ENCODE measurements around the gene DHX30.
"Not testable (repeated sequence)": the region's sequence is repeated elsewhere in the genome, so short reads cannot be mapped to it uniquely, and the experiment has no call there.

DHX30 gene

GRCh38 chr3:47802734-47803479, at the start of gene DHX30:
Gene DHX30, plus strand, starts transcription at chr3:47803138. Its CDS starts 7,546 bp downstream, at chr3:47810684.
- peak; percentile 62 for DNase-seq (ENCODE audit: low read depth)

GRCh38 chr3:47758261-47759025, 44.5 kb upstream of the DHX30 start:
- no peak for DNase-seq (ENCODE audit: low read depth)

- not testable (repeated sequence) for DNase-seq (ENCODE audit: low read depth)
Measured at GRCh38 chr3:47760207-47760606, 42.7 kb upstream of the DHX30 start.

GRCh38 chr3:47761046-47761445, 41.9 kb upstream of the DHX30 start:
- no peak for DNase-seq (ENCODE audit: low read depth)

GRCh38 chr3:47762233-47762632, 40.7 kb upstream of the DHX30 start:
- DNase-seq (ENCODE audit: low read depth), result no peak

DNA sequence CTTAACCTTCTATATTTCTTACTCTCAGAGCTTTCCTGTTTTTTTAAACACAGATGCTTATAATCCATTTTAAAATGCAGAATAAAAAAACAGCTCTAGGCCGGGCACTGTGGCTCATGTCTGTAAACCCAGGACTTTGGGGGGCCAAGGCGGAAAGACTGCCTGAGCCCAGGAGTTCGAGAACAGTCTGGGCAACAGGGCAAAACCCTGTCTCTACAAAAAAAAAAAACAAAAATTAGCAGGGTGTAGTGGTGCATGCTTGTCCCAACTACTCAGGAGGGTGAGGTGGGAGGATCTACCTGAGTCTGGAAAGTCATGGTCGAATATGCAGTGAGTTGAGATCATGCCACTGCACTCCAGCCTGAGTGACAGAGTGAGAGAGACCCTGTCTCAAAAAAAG, 36.8 kb upstream of the DHX30 start:
- DNase-seq (ENCODE audit: low read depth), result no peak

DNA sequence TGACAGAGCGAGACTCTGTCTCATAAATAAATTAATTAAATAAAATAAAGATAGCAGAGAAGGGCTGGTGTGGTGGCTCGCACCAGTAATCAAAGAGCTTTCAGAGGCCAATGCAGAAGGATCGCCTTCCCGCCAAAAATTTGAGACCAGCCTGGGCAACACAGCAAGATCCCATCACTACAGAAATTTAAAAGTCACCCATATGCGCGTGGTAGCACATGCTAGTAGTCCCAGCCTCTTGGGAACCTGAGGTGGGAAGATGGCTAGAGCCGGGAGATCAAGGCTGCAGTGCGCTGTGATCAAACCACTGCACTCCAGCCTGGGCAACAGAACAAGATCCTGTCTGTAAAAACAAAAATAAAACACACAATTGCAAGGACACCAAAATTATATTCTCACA, 30.9 kb upstream of the DHX30 start:
- DNase-seq (ENCODE audit: low read depth), result no peak

GRCh38 chr3:47772788-47773187, 30.1 kb upstream of the DHX30 start:
- no peak for DNase-seq (ENCODE audit: low read depth)

- no peak for DNase-seq (ENCODE audit: low read depth)
Measured at GRCh38 chr3:47778746-47779145, 24.2 kb upstream of the DHX30 start.

DNA sequence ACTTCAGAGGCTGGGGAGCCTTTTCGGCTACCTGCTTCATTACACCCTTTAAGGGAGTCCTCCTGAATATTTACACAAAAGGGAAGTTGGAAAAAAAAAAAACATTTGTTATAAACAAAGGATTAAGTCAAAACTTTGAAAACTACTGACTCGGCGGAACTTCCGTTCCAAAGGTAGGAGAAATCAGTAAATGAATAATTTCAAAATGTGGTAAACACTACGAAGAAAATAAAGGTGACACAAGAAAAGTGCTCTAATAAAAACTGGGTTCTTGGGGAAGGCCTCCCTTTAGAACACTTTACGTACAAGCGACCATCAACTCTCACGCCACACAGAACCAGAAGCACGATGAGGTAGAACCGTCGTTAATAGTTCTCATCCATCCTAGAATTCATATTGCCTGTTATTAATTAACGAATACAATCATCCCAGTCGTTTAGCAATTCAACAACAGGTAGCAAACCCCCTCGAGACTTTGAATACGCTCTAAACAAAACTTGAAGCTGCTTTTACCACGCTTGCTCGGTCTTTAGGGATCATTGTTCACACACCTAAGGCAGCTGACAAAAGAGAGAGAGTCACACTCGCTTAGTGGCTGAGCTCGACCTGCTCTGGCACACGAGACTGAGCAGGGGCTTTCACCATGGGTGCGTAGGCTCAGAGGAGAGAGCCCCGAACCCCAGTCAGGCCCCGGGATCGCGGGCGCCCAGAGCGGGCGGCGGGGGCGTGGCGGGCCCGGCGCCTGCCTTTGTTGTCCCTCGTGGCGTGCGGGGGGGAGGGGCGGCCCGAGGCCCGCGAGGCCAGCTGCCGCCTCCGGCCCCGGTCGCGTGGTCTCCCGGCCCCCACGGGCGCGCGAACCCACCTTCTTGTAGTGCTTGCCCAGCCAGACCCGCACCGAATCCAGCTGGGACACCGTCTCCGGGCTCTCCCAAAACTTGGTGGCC, 21.9 kb upstream of the DHX30 start:
- no peak for DNase-seq (ENCODE audit: low read depth)

DNA sequence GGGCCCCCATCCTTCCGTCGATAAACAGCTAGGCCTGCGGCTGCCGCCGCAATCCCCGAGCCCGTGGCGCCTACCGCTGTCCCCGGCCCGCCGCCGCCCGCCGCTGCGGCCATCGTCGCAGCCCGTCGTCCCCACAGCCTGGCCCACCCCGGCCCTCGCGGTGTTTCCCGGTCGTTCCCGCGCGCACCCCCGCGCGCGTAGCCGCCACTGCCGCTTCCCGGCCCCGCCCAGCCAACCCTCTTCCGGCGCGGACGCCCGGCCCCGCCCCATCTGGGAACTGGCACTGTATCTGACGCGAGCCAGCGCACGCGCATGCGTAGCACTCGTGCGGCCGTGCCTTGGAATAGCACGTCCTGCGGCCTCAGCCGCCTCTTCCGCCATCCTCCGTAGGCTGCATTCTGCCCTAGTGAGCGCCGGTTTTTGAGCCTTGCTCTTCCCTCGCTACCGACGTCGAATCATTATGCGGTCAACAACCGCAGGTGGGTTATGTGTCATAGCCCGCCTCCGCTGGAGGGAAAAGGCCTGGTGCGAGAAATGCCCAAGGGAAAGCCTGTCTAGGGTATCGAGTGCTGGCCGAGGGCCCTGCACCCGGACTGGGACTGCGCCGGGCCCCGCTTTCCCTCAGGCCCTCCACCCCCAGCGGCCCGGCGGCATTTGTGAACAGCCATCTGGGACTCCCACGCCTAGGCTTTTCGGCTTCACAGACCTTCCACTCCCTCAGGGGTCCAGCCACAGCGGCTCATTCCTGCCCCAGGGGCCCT, 21.1 kb upstream of the DHX30 start, which contains the start of gene SMARCC1:
Gene SMARCC1 (minus strand): TSS at position 209 of the 761 bp plus-strand sequence. CDS start 96 bp downstream, at position 113.
- peak; percentile 95 for DNase-seq (ENCODE audit: low read depth)

GRCh38 chr3:47782446-47783308, 20.3 kb upstream of the DHX30 start:
- DNase-seq (ENCODE audit: low read depth), result no peak

- DNase-seq (ENCODE audit: low read depth), result no peak
Measured at GRCh38 chr3:47783673-47784072, 19.3 kb upstream of the DHX30 start.

GRCh38 chr3:47791193-47791855, 11.6 kb upstream of the DHX30 start:
- DNase-seq (ENCODE audit: low read depth), result no peak

GRCh38 chr3:47792699-47793098, 10.2 kb upstream of the DHX30 start:
- no peak for DNase-seq (ENCODE audit: low read depth)

- DNase-seq (ENCODE audit: low read depth), result no peak
Measured at GRCh38 chr3:47794544-47794943, 8.4 kb upstream of the DHX30 start.

DNA sequence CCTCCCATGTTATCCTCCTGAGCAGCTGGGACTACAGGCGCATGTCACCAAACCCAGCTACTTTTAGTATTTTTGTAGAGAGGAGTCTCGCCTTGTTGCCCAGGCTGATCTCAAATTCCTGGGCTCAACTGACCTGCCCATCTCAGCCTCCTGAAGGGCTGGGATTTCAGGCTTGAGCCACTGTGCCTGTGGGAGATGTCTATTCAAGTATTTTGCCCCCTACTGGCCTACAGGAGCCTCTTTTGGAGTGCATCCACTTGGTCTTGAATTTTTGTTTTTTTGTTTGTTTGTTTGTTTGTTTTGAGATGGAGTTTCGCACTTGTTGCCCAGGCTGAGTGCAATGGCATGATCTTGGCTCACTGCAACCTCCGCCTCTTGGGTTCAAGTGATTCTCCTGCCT, 3.2 kb upstream of the DHX30 start:
- DNase-seq (ENCODE audit: low read depth), result no peak

DNA sequence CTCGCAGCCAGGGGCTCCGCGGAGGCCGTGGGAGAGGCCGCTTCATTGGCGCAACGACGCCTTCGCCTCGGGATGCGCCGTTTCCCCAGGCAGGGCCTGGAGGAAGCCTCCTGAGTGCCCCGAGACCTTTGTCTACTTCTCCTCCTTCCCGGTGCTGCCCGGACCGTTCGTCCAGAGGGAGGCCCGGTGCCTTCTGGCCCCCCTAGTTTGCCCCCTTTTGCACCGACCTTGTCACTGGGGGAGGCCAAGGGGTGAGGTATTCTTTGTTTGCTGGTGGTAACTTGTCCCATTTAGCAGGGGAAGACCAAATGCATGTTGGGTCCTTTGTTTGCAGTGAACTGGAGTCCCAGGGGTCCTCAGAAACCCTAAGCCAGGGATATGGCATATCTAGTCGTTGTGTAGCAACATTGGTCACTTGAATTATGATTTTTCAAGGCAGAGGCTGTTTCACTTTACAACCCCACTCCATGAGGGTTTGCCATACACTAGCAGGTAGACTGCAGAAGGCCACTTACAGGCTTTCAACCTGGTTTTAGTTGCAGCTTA, 615 bp downstream of the DHX30 start:
- DNase-seq (ENCODE audit: low read depth), result no peak

DNA sequence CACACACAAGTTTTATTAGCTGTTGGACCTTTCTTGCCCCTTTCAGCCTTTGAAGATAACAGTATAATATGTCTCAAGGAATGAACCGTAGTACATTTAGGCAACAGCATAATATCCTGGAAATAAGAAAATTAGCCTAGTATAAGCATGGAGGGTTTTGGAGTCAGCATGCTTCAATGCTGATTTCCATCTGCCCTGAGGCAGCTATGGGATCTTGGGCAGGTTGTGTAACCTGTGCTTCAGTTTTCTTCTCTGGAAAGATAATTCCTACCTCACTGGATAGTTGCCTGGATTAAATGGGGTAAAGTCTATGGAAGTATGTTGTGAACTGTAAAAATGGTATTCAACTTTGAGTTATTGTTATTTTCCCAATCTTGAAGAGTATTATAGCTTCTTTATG, 1.6 kb downstream of the DHX30 start:
- DNase-seq (ENCODE audit: low read depth), result no peak
